ENCODE measurements around the gene RXFP1.

DNA sequence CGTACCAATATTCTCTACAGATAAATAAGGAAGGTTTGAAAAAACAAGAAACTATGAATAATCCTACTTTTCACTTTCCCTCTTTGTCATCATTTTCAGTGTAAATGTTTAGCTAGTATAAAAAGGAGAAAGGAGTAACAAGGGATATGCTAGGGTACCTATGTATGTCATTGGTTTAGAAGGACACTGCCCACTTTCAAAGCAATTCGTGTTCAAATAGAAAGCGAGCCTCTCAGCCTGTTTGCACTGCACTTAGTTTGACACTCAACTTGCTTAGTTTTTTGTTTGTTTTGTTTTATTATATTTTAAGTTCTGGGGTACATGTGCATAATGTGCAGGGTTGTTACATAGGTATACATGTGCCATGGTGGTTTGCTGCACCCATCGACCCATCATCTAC lies 21.6 kb upstream of the RXFP1 start:
- TF ChIP-seq ZNF70 (CRISPR knock-in tag; IDR thresholded peaks at IDR 0.05), result no peak
- TF ChIP-seq TSHZ2 (CRISPR knock-in tag; IDR thresholded peaks at IDR 0.05), result no peak
- TF ChIP-seq ZNF8 (CRISPR knock-in tag; IDR thresholded peaks at IDR 0.05), result no peak

Data from SK-N-SH treated with all-trans-retinoic acid at 6 μM for 48 hours (cell line).